H1 (cell line): Measurements from ENCODE around the gene TOR4A. TPM values are rescaled to one million over a fixed set of nuclear protein-coding genes. Genes with fewer than 3 reads are reported as not detected.

Experiments
- CTCF ChIA-PET: fragments of 300-600 bp; sonication (Branson Sonifier 250); formaldehyde crosslinking; loops from one replicate; lab custom pipeline; 2021; ENCODE audit not compliant: partially characterized antibody; lab: Charles Lee
- POLR2A ChIA-PET: fragments of 300-600 bp; sonication (Branson Sonifier 250); formaldehyde crosslinking; loops from one replicate; lab custom pipeline; 2021; ENCODE audit warnings: inconsistent platforms; ENCODE audit not compliant: partially characterized antibody; lab: Charles Lee
- DNase-seq, 2 experiments: peaks; one replicate each; pipeline versions ENCODE4 v3.0.0 to v3.0.0-alpha.2; 2010 to 2022; ENCODE audit warnings: low spot score in 2 of 2, low read depth in 1 of 2, mixed read lengths in 1 of 2
- FAIRE-seq: peaks from 2 replicates; lab custom pipeline; 2011; peaks lifted over from hg19 to GRCh38; lab: Jason Lieb, UNC
- H2AFZ ChIP-seq: 2 replicates; pipeline ENCODE4 v1.8.1; 2012; ENCODE audit warnings: low read length, inconsistent platforms
- H2AK5ac ChIP-seq: 2 replicates; pipeline ENCODE4 v1.6.1; 2013; ENCODE audit warnings: low read depth, low read length
- H2BK120ac ChIP-seq: replicated peaks from 2 replicates; pipeline ENCODE3; 2013; ENCODE audit warnings: low read depth, low read length, inconsistent platforms
- H2BK12ac ChIP-seq: 2 replicates; pipeline ENCODE4 v1.6.1; 2013; ENCODE audit warnings: low read depth, low read length
- H2BK15ac ChIP-seq: 2 replicates; pipeline ENCODE4 v1.6.1; 2013; ENCODE audit warnings: low read length
- H2BK20ac ChIP-seq: 2 replicates; pipeline ENCODE4 v1.6.1; 2013; ENCODE audit warnings: low read length
- H2BK5ac ChIP-seq: 2 replicates; pipeline ENCODE4 v1.6.1; 2013; ENCODE audit warnings: low read depth, low read length
- H3K14ac ChIP-seq: 2 replicates; pipeline ENCODE4 v1.6.1; 2013; ENCODE audit warnings: inconsistent platforms; ENCODE audit not compliant: insufficient read length
- H3K18ac ChIP-seq: 2 replicates; pipeline ENCODE4 v1.6.1; 2013; ENCODE audit warnings: low read length; ENCODE audit errors: extremely low read depth
- H3K23ac ChIP-seq: 2 replicates; pipeline ENCODE4 v1.6.1; 2013; ENCODE audit warnings: inconsistent platforms; ENCODE audit not compliant: insufficient read length
- H3K23me2 ChIP-seq: 2 replicates; pipeline ENCODE4 v1.6.1; 2013; ENCODE audit warnings: low read depth, low read length
- H3K27ac ChIP-seq: 2 replicates; pipeline ENCODE4 v1.6.1; 2011; ENCODE audit warnings: low read depth, low read length, inconsistent platforms
- H3K27me3 ChIP-seq, 4 experiments: replicated peaks in 1 of 4; 1 replicate in 1 of 4; 2 replicates in 3 of 4; pipeline versions ENCODE4 v1.6.1 to v1.8.1; 2011 to 2013; ENCODE audit warnings: low read length in 3 of 4, mild to moderate bottlenecking in 3 of 4, inconsistent platforms in 2 of 4, mixed read lengths in 2 of 4, moderate library complexity in 1 of 4; ENCODE audit not compliant: control insufficient read depth in 3 of 4, insufficient read depth in 3 of 4; ENCODE audit errors: extremely low read depth in 1 of 4
- H3K36me3 ChIP-seq, 4 experiments: 2 replicates each; pipeline versions ENCODE4 v1.6.1 to v1.8.1; 2011 to 2013; ENCODE audit warnings: mild to moderate bottlenecking in 4 of 4, low read length in 3 of 4, moderate library complexity in 2 of 4, control low read depth in 1 of 4, inconsistent platforms in 1 of 4; ENCODE audit not compliant: insufficient read depth in 4 of 4, control insufficient read depth in 2 of 4
- H3K4ac ChIP-seq: replicated peaks from 2 replicates; pipeline ENCODE3; 2013; ENCODE audit warnings: low read length, low read depth, mixed read lengths, inconsistent platforms; ENCODE audit not compliant: insufficient read length
- H3K4me1 ChIP-seq, 4 experiments: replicated peaks in 1 of 4; 1 replicate in 1 of 4; 2 replicates in 3 of 4; pipeline versions ENCODE4 v1.6.1 to v1.8.1; 2011 to 2013; ENCODE audit warnings: low read length in 3 of 4, inconsistent platforms in 2 of 4, mixed read lengths in 1 of 4; ENCODE audit not compliant: insufficient read depth in 4 of 4, control insufficient read depth in 3 of 4
- H3K4me2 ChIP-seq, 2 experiments: 2 replicates each; pipeline versions ENCODE4 v1.6.1 to v1.8.1; 2011 to 2013; ENCODE audit warnings: low read depth in 2 of 2, low read length in 2 of 2, control low read depth in 1 of 2, inconsistent platforms in 1 of 2, mild to moderate bottlenecking in 1 of 2; ENCODE audit not compliant: insufficient read depth in 1 of 2
- H3K4me3 ChIP-seq, 4 experiments: fragments of 200-600, 300-600 bp in 1 of 4; sonication (generic), shearing (Covaris generic), sonication (Bioruptor Twin) in 1 of 4; 2 replicates each; pipeline versions ENCODE4 v1.5.1 to v1.8.1; 2011 to 2016; ENCODE audit warnings: low read length in 4 of 4, low read depth in 3 of 4, control low read depth in 2 of 4, inconsistent platforms in 2 of 4, mild to moderate bottlenecking in 2 of 4, mixed read lengths in 1 of 4, moderate library complexity in 1 of 4; ENCODE audit not compliant: insufficient read depth in 2 of 4; ENCODE audit errors: extremely low read depth in 1 of 4
- H3K56ac ChIP-seq: replicated peaks from 2 replicates; pipeline ENCODE3; 2013; ENCODE audit warnings: low read depth, mild to moderate bottlenecking, mixed read lengths, low read length, inconsistent platforms; ENCODE audit not compliant: insufficient read length
- H3K79me1 ChIP-seq: 2 replicates; pipeline ENCODE4 v1.6.1; 2013; ENCODE audit warnings: low read depth, low read length, control low read depth
- H3K79me2 ChIP-seq, 2 experiments: 2 replicates each; pipeline versions ENCODE4 v1.6.1 to v1.8.1; 2012 to 2013; ENCODE audit warnings: low read length in 2 of 2, mild to moderate bottlenecking in 2 of 2, inconsistent platforms in 1 of 2; ENCODE audit not compliant: insufficient read depth in 2 of 2, control insufficient read depth in 1 of 2
- H3K9ac ChIP-seq, 4 experiments: replicated peaks in 1 of 4; 1 replicate in 1 of 4; 2 replicates in 3 of 4; pipeline versions ENCODE4 v1.6.1 to v1.8.1; 2011 to 2013; ENCODE audit warnings: low read depth in 3 of 4, low read length in 3 of 4, control low read depth in 2 of 4, mild to moderate bottlenecking in 2 of 4, moderate library complexity in 2 of 4, inconsistent platforms in 1 of 4; ENCODE audit errors: extremely low read depth in 1 of 4
- H3K9me3 ChIP-seq, 2 experiments: 2 replicates each; pipeline versions ENCODE4 v1.6.1 to v1.8.1; 2012 to 2013; ENCODE audit warnings: mild to moderate bottlenecking in 2 of 2, moderate library complexity in 2 of 2, control low read depth in 1 of 2, inconsistent platforms in 1 of 2, low read depth in 1 of 2, low read length in 1 of 2, mixed read lengths in 1 of 2; ENCODE audit not compliant: insufficient read depth in 2 of 2
- H4K20me1 ChIP-seq, 2 experiments: replicated peaks in 1 of 2; 2 replicates each; pipeline versions ENCODE3 to v1.8.1; 2011 to 2013; ENCODE audit warnings: inconsistent platforms in 2 of 2, low read length in 2 of 2, mild to moderate bottlenecking in 1 of 2; ENCODE audit not compliant: insufficient read depth in 2 of 2, control insufficient read depth in 1 of 2
- H4K5ac ChIP-seq: 2 replicates; pipeline ENCODE4 v1.6.1; 2013; ENCODE audit warnings: low read length, low read depth, mixed read lengths, inconsistent platforms; ENCODE audit not compliant: insufficient read length
- H4K8ac ChIP-seq: 2 replicates; pipeline ENCODE4 v1.8.0; 2013; ENCODE audit warnings: mild to moderate bottlenecking, moderate library complexity, low read length, inconsistent platforms; ENCODE audit not compliant: insufficient read depth; ENCODE audit errors: extremely low read depth
- H4K91ac ChIP-seq: replicated peaks from 2 replicates; pipeline ENCODE3; 2013; ENCODE audit warnings: low read length, mixed read lengths, inconsistent platforms; ENCODE audit not compliant: insufficient read length
- BCL11A ChIP-seq, 2 experiments: IDR thresholded peaks; one replicate each; pipeline ENCODE4 v1.6.1; 2011; ENCODE audit warnings: low read depth in 2 of 2, low read length in 2 of 2, mild to moderate bottlenecking in 2 of 2
- CREB1 ChIP-seq: IDR thresholded peaks from 2 replicates; pipeline ENCODE4 v1.6.1; 2012; ENCODE audit warnings: inconsistent platforms
- POLR2AphosphoS5 ChIP-seq: IDR thresholded peaks from 2 replicates; pipeline ENCODE4 v1.6.1; 2011; ENCODE audit warnings: low read depth, low read length
- RFX5 ChIP-seq: IDR thresholded peaks from 2 replicates; pipeline ENCODE4 v1.6.1; 2011; ENCODE audit warnings: low read depth, low read length, improper control_type of control experiment, borderline replicate concordance
- SP1 ChIP-seq: IDR thresholded peaks from 2 replicates; pipeline ENCODE4 v1.6.1; 2011; ENCODE audit warnings: low read depth, low read length
- WGBS, 2 experiments: shearing (Covaris generic) in 1 of 2; methylation state at CpG; one replicate each; pipeline versions ENCODE4 v1.1.6 to v1.1.7; 2013 to 2015; ENCODE audit warnings: low lambda C conversion rate in 2 of 2, mixed read lengths in 2 of 2, inconsistent platforms in 1 of 2, low coverage in 1 of 2, missing lambda C conversion rate in 1 of 2; ENCODE audit not compliant: insufficient replicate concordance in 2 of 2, insufficient coverage in 1 of 2, insufficient read length in 1 of 2; ENCODE audit errors: extremely low coverage in 1 of 2, missing lambda C conversion rate in 1 of 2; 5-methylcytosine and 5-hydroxymethylcytosine counted together
- polyA plus RNA-seq, 7 experiments: library from polyadenylated mRNA; depleted of rRNA in 3 of 7; stranded (reverse) in 5 of 7; unstranded in 2 of 7; fragments of >200 nt in 5 of 7; fragments of 200-250 nt in 2 of 7; gene quantifications; 1 replicate in 5 of 7; 2 replicates in 1 of 7; 4 replicates in 1 of 7; pipeline versions ENCODE4 v1.2.1 to v1.2.3, GENCODE V29; 2011 to 2013; ENCODE audit warnings: missing spikeins in 2 of 7, mixed read lengths in 2 of 7
- total RNA-seq: library from RNA; stranded (reverse); fragmentation: NEBNext Ultra II Directional; extraction: Animal tissue kit (Norgen Biotek cat#: 25700); gene quantifications from 2 replicates; pipeline ENCODE4 v1.2.1, GENCODE V29; 2021

Gene TOR4A
- total and polyA plus RNA-seq, 2 of the 8 experiments (the other 6 are each of a cell fraction or from before 2014, with no cell fraction given): 8.4 to 9.3 TPM

- peaks cover 5% of the 10 kb centered on the region; the same call in 1 of the 2 replicates for H3K23me2 ChIP-seq
- H2BK15ac ChIP-seq: no peak overlapping the region
- 89% methylated on average over 36 of the region's 36 CpGs; no CpG with 5 or more reads in 1 of the 2 experiments for whole genome bisulfite sequencing, 2 experiments
- H2BK120ac ChIP-seq: no peak overlapping the region
- H3K4ac ChIP-seq: no peak overlapping the region
- H2BK20ac ChIP-seq: no peak overlapping the region
- peaks cover 22 to 23% of the 10 kb centered on the region in 2 experiments for H4K20me1 ChIP-seq
- H4K5ac ChIP-seq: no peak overlapping the region
- FAIRE-seq (no peak), DNase-seq (no peak)
- peaks cover 6 to 18% (median 15%) of the 10 kb centered on the region in 4 experiments; a peak in 7 of 8 replicates for H3K36me3 ChIP-seq
- H3K4me2 ChIP-seq: peak overlapping the region; percentile 76 to 87
- peak overlapping the region; percentile 64 to 92 (median 74) for H3K4me3 ChIP-seq
- no peak overlapping the region for H3K23ac ChIP-seq
- H3K56ac ChIP-seq: no peak overlapping the region
- H3K27me3 ChIP-seq: no peaks in the 10 kb centered on the region
- ChIA-PET POLR2A (interaction anchor here (0.6 to 69.9 kb wide), 18 partner anchors 8 to 267 kb away, joined by 3 to 1462 read pairs (median 4); partner anchors contain the start of genes ANAPC2, CYSRT1, NDOR1 and NELFB), CTCF (interaction anchor here (0.6 to 9.1 kb wide), 12 partner anchors 9 to 213 kb away, joined by 3 to 113 read pairs (median 5); partner anchors contain the start of genes CYSRT1, RNF208, RNF224 and SLC34A3)
- H2BK12ac ChIP-seq: no peak overlapping the region
- no peak overlapping the region; a peak in 1 of 7 replicates for H3K9ac ChIP-seq
- no peak overlapping the region for H4K91ac ChIP-seq
- H2BK5ac ChIP-seq: no peak overlapping the region
- TF ChIP-seq SP1 (peak; percentile 32; the same call in 1 of the 2 replicates), BCL11A (IDR thresholded peaks at IDR 0.05; ENCODE audit: low read depth in 2 of 2, low read length in 2 of 2) (no peak), POLR2AphosphoS5 (peak; percentile 12; the same call in 1 of the 2 replicates), CREB1 (no peak), RFX5 (no peak)
- no peak overlapping the region for H2AK5ac ChIP-seq
- peaks cover 0 to 20% (median 11%) of the 10 kb centered on the region in 4 experiments; a peak in 5 of 7 replicates for H3K4me1 ChIP-seq
- peaks cover 0 to 20% of the 10 kb centered on the region in 2 experiments; a peak in 2 of 4 replicates for H3K79me2 ChIP-seq
- H3K18ac ChIP-seq: no peak overlapping the region
- no peak overlapping the region for H3K14ac ChIP-seq
- H3K9me3 ChIP-seq: no peaks in the 10 kb centered on the region
- no peak overlapping the region for H4K8ac ChIP-seq
- no peak overlapping the region for H2AFZ ChIP-seq
- H3K27ac ChIP-seq: no peak overlapping the region
- H3K79me1 ChIP-seq: peaks cover 5% of the 10 kb centered on the region
Measured at GRCh38 chr9:137242269-137243203, 35.0 kb upstream of the TOR4A start.
